WI38 (cell line): ENCODE data around the gene UVRAG.

Experiments
- H3K4me3 ChIP-seq: 2 replicates; pipeline ENCODE4 v1.5.1; 2011; ENCODE audit warnings: low read depth, mild to moderate bottlenecking, control low read depth, low read length
- CTCF ChIP-seq: IDR thresholded peaks from 2 replicates; pipeline ENCODE4 v1.5.1; 2012; ENCODE audit warnings: low read depth, mild to moderate bottlenecking, control low read depth, low read length

Gene UVRAG

GRCh38 chr11:75801362-75802020 lies 13.5 kb upstream of the UVRAG start:
- H3K4me3 ChIP-seq = no peak overlapping the region
- TF ChIP-seq CTCF = no peak

GRCh38 chr11:75802021-75802912 lies 12.7 kb upstream of the UVRAG start:
- H3K4me3 ChIP-seq = no peak overlapping the region
- no peak for TF ChIP-seq CTCF

- peak; percentile 77 for TF ChIP-seq CTCF
- H3K4me3 ChIP-seq = no peak overlapping the region
Observed at GRCh38 chr11:75802913-75803820, 11.8 kb upstream of the UVRAG start.

- H3K4me3 ChIP-seq = no peak overlapping the region
- TF ChIP-seq CTCF = no peak
Observed at GRCh38 chr11:75809111-75809510, 5.9 kb upstream of the UVRAG start.

GRCh38 chr11:75809991-75810390 lies 5.0 kb upstream of the UVRAG start:
- no peak overlapping the region for H3K4me3 ChIP-seq
- no peak for TF ChIP-seq CTCF

GRCh38 chr11:75810637-75811390 lies 4.2 kb upstream of the UVRAG start:
- no peak for TF ChIP-seq CTCF
- H3K4me3 ChIP-seq = no peak overlapping the region
